HepG2 (cell line): ENCODE results near the gene ZNF888. TPM values are rescaled to one million over a fixed set of nuclear protein-coding genes. Genes with fewer than 3 reads are reported as not detected.

ENCODE experiments used
- ATAC-seq: fragments of 200-7000 bp; cut with Tn5 transposase; 3 replicates; pipeline ENCODE4 v1.9.1; 2020; ENCODE audit warnings: mild to moderate bottlenecking, moderate library complexity
- BruUV-seq: library from RNA; stranded (reverse); fragments of 400-500 nt; replicated peaks from 2 replicates; lab custom pipeline; 2021; lab: Mats Ljungman, UMichigan
- CTCF ChIA-PET: fragments of 300-600 bp; formaldehyde crosslinking; extraction: SDS; loops from one replicate; lab custom pipeline; 2021; ENCODE audit warnings: low total read pairs, inconsistent platforms, low intra/inter-chr PET ratio; lab: Yijun Ruan, JAX
- POLR2A ChIA-PET: fragments of 350-600 bp; sonication (Branson Sonifier 250); formaldehyde crosslinking; loops from one replicate; lab custom pipeline; 2020; ENCODE audit warnings: antibody characterized with exemption, inconsistent platforms; lab: Yijun Ruan, JAX
- DNase-seq: peaks from one replicate; pipeline ENCODE4 v3.0.0-alpha.2; 2015; ENCODE audit warnings: low spot score
- FAIRE-seq: peaks from 3 replicates; lab custom pipeline; 2011; peaks lifted over from hg19 to GRCh38; lab: Jason Lieb, UNC
- H2AFZ ChIP-seq: one replicate; pipeline ENCODE4 v1.6.1; 2011; ENCODE audit warnings: low read length, inconsistent platforms
- H3K27ac ChIP-seq: fragments of 300-600 bp; 3 replicates; pipeline ENCODE4 v1.8.0; 2011; ENCODE audit warnings: mixed run types, mild to moderate bottlenecking, mixed read lengths, low read length, inconsistent platforms; ENCODE audit not compliant: insufficient read depth; ENCODE audit errors: extremely low read length
- H3K27me3 ChIP-seq, 2 experiments: fragments of 200-600 bp in 1 of 2; 2 replicates in 1 of 2; 3 replicates in 1 of 2; pipeline versions ENCODE4 v1.6.0 to v1.8.0; 2011; ENCODE audit warnings: low read length in 2 of 2, mild to moderate bottlenecking in 2 of 2, moderate library complexity in 2 of 2, inconsistent platforms in 1 of 2; ENCODE audit not compliant: insufficient read depth in 2 of 2, control insufficient read depth in 1 of 2
- H3K36me3 ChIP-seq, 2 experiments: fragments of 200-600 bp in 1 of 2; replicated peaks in 1 of 2; 2 replicates in 1 of 2; 3 replicates in 1 of 2; pipeline versions ENCODE4 v1.5.1 to v1.8.0; 2011; ENCODE audit warnings: low read length in 2 of 2, inconsistent platforms in 1 of 2; ENCODE audit not compliant: insufficient read depth in 2 of 2, control insufficient read depth in 1 of 2
- H3K4me1 ChIP-seq: 2 replicates; pipeline ENCODE4 v1.5.1; 2012; ENCODE audit warnings: low read length, inconsistent platforms; ENCODE audit not compliant: insufficient read depth
- H3K4me2 ChIP-seq: 2 replicates; pipeline ENCODE4 v1.6.0; 2011; ENCODE audit warnings: low read depth, low read length, inconsistent platforms
- H3K4me3 ChIP-seq, 3 experiments: fragments of 200-600 bp in 1 of 3; sonication (generic), shearing (Covaris generic) in 1 of 3; replicated peaks in 1 of 3; 2 replicates each; pipeline ENCODE4 v1.5.1; 2011 to 2016; ENCODE audit warnings: low read length in 3 of 3, inconsistent platforms in 2 of 3, low read depth in 2 of 3, mild to moderate bottlenecking in 2 of 3, control low read depth in 1 of 3, mixed read lengths in 1 of 3; ENCODE audit not compliant: insufficient read depth in 1 of 3
- H3K79me2 ChIP-seq: one replicate; pipeline ENCODE4 v1.6.1; 2011; ENCODE audit warnings: low read length, inconsistent platforms; ENCODE audit not compliant: insufficient read depth
- H3K9ac ChIP-seq: 2 replicates; pipeline ENCODE4 v1.6.0; 2011; ENCODE audit warnings: mild to moderate bottlenecking, low read depth, low read length, inconsistent platforms; ENCODE audit not compliant: insufficient read depth
- H3K9me3 ChIP-seq: 2 replicates; pipeline ENCODE4 v1.5.1; 2012; ENCODE audit warnings: mild to moderate bottlenecking, low read length
- H4K20me1 ChIP-seq: 2 replicates; pipeline ENCODE4 v1.6.0; 2011; ENCODE audit warnings: inconsistent platforms, mild to moderate bottlenecking, low read length, moderate library complexity; ENCODE audit not compliant: insufficient read depth
- CSRNP1 ChIP-seq: sonication (generic); formaldehyde crosslinking; IDR thresholded peaks from 2 replicates; pipeline ENCODE4 v1.8.1; 2023; ENCODE audit warnings: mild to moderate bottlenecking, missing genetic modification reagents
- XBP1 ChIP-seq: sonication (generic); formaldehyde crosslinking; IDR thresholded peaks from 2 replicates; pipeline ENCODE4 v1.5.0; 2020; ENCODE audit warnings: missing genetic modification reagents
- ZNF549 ChIP-seq: sonication (generic); formaldehyde crosslinking; IDR thresholded peaks from 2 replicates; pipeline ENCODE4 v1.5.0; 2020; ENCODE audit warnings: missing genetic modification reagents
- WGBS: methylation state at CpG from one replicate; pipeline ENCODE4 v1.1.6; 2017; ENCODE audit warnings: low lambda C conversion rate; 5-methylcytosine and 5-hydroxymethylcytosine counted together
- in situ Hi-C: cut with HindIII; loops from 2 replicates; pipeline ENCODE4 v1.10.0; 2017; ENCODE audit warnings: low pct_unique_long_range_greater_than_20kb; ENCODE audit not compliant: extremely low pct_ligation_motif_present
- intact Hi-C: fragments of 100-400 bp; cut with micrococcal nuclease; formaldehyde crosslinking; loops from one replicate; pipeline ENCODE4 v1.10.0; 2022; ENCODE audit not compliant: unreplicated experiment
- polyA plus RNA-seq, 8 experiments: library from polyadenylated mRNA; depleted of rRNA in 3 of 8; stranded (reverse) in 7 of 8; unstranded in 1 of 8; fragments of >200 nt; fragmentation: Illumina TruSeq in 4 of 8; extraction: Trizol in 4 of 8; gene quantifications; 2 replicates each; pipeline versions ENCODE4 v1.2.1 to v1.2.3, GENCODE V29; 2011 to 2016; ENCODE audit warnings: low read depth in 4 of 8, missing spikeins in 1 of 8, mixed read lengths in 1 of 8; ENCODE audit not compliant: insufficient read depth in 1 of 8
- total RNA-seq, 5 experiments: library from RNA; depleted of rRNA; stranded (reverse); fragments of >200 nt; fragmentation: Illumina TruSeq; extraction: Trizol; gene quantifications; 2 replicates each; pipeline ENCODE4 v1.2.3, GENCODE V29; 2016; ENCODE audit warnings: low read depth in 1 of 5

ZNF888 gene
- total and polyA plus RNA-seq, 2 of the 13 experiments (the other 11 are each of a cell fraction or from before 2014, with no cell fraction given), result 1.7 to 7.6 TPM

GRCh38 chr19:52948025-52948770, 25.0 kb upstream of the ZNF888 start:
- no peak overlapping the region for H2AFZ ChIP-seq
- POLR2A ChIA-PET, result no interaction called here
- 96% methylated on average over 13 of the region's 13 CpGs for WGBS
- TF ChIP-seq ZNF549 (CRISPR knock-in tag) (no peak), XBP1 (no peak), CSRNP1 (CRISPR knock-in tag) (no peak)
- TF ChIP-seq, all 625 proteins: peak for 0
- no peak for DNase-seq
- CTCF ChIA-PET, result no interaction called here
- no peak overlapping the region for H3K4me3 ChIP-seq
- H3K27ac ChIP-seq, result no peak overlapping the region
- H3K36me3 ChIP-seq, result peaks cover 21 to 39% of the 10 kb centered on the region in 2 experiments; a peak in 4 of 5 replicates
- H3K4me1 ChIP-seq, result peaks cover 31% of the 10 kb centered on the region
- ATAC-seq, result no peak
- no peaks in the 10 kb centered on the region for H4K20me1 ChIP-seq
- no TSS peak for BruUV-seq
- intact Hi-C loops, result no loop called here
- in situ Hi-C loops, result no loop called here
- no peaks in the 10 kb centered on the region; a peak in 1 of 5 replicates for H3K27me3 ChIP-seq
- no peak overlapping the region for H3K4me2 ChIP-seq
- no peak overlapping the region for H3K9ac ChIP-seq
- FAIRE-seq, result no peak
- H3K9me3 ChIP-seq, result peaks cover 49% of the 10 kb centered on the region
- no peaks in the 10 kb centered on the region for H3K79me2 ChIP-seq
